OCI-LY3 (cell line): Measurements from ENCODE around the gene CYP1A2.

ENCODE experiments used
- H2AFZ ChIP-seq: fragments of 200-600, 300-600 bp; shearing (Covaris generic); 2 replicates; pipeline ENCODE4 v1.6.0; 2014; ENCODE audit warnings: antibody characterized with exemption, low read depth, low read length
- H3K27ac ChIP-seq: fragments of 200-600, 300-600 bp; sonication (generic); 2 replicates; pipeline ENCODE4 v1.5.1; 2014; ENCODE audit warnings: mild to moderate bottlenecking, low read length, moderate library complexity, mixed read lengths
- H3K27me3 ChIP-seq: fragments of 200-600, 300-600 bp; sonication (generic); 2 replicates; pipeline ENCODE4 v1.6.1; 2014; ENCODE audit warnings: low read depth, low read length, mixed read lengths
- H3K36me3 ChIP-seq: fragments of 200-600, 300-600 bp; sonication (generic); replicated peaks from 2 replicates; pipeline ENCODE3; 2014; ENCODE audit warnings: low read depth, low read length, mixed read lengths
- H3K4me1 ChIP-seq: fragments of 300-600, 200-600 bp; sonication (generic); 2 replicates; pipeline ENCODE4 v1.6.1; 2014; ENCODE audit warnings: low read length, mixed read lengths
- H3K4me2 ChIP-seq: fragments of 200-600, 300-600 bp; sonication (generic); 2 replicates; pipeline ENCODE4 v1.6.1; 2014; ENCODE audit warnings: low read length, mixed read lengths
- H3K4me3 ChIP-seq: fragments of 300-600, 200-600 bp; sonication (generic); 2 replicates; pipeline ENCODE4 v1.5.1; 2014; ENCODE audit warnings: antibody characterized with exemption, mild to moderate bottlenecking, low read length, moderate library complexity
- H3K79me2 ChIP-seq: fragments of 300-600, 200-600 bp; shearing (Covaris generic); 2 replicates; pipeline ENCODE4 v1.6.1; 2014; ENCODE audit warnings: mild to moderate bottlenecking, low read length, mixed read lengths
- H3K9ac ChIP-seq: fragments of 300-600, 200-600 bp; shearing (Covaris generic); 2 replicates; pipeline ENCODE4 v1.6.0; 2014; ENCODE audit warnings: mild to moderate bottlenecking, low read length, moderate library complexity
- H3K9me3 ChIP-seq: fragments of 200-600, 300-600 bp; shearing (Covaris generic); 2 replicates; pipeline ENCODE4 v1.6.1; 2014; ENCODE audit warnings: low read length, mixed read lengths; ENCODE audit not compliant: insufficient read depth
- H4K20me1 ChIP-seq: fragments of 200-600, 300-600 bp; sonication (generic); 2 replicates; pipeline ENCODE4 v1.6.1; 2016; ENCODE audit warnings: low read length, mixed read lengths; ENCODE audit not compliant: insufficient read depth
- CTCF ChIP-seq: fragments of 200-600, 300-600 bp; sonication (generic); IDR thresholded peaks from 2 replicates; pipeline ENCODE4 v1.5.1; 2014; ENCODE audit warnings: antibody characterized with exemption, low read length, low read depth
- EZH2phosphoT487 ChIP-seq: fragments of 200-600 bp; shearing (Covaris generic); IDR thresholded peaks from 2 replicates; pipeline ENCODE4 v1.6.1; 2018; ENCODE audit warnings: antibody characterized with exemption, mixed run types, low read depth

The CYP1A2 gene

GRCh38 chr15:74773731-74774252 lies 25.1 kb downstream of the CYP1A2 start:
- Histone ChIP-seq H3K36me3 (peaks cover 2% of the 10 kb centered on the region), H2AFZ (no peak overlapping the region), H3K4me2 (peak overlapping the region; percentile 62), H3K4me3 (no peak overlapping the region), H3K9ac (peak overlapping the region; percentile 87), H3K27me3 (no peaks in the 10 kb centered on the region), H3K9me3 (no peaks in the 10 kb centered on the region), H3K79me2 (peaks cover 48% of the 10 kb centered on the region), H4K20me1 (no peaks in the 10 kb centered on the region), H3K27ac (peak overlapping the region; percentile 97), H3K4me1 (peaks cover 83% of the 10 kb centered on the region)
- no peak for TF ChIP-seq EZH2phosphoT487
- no peak for TF ChIP-seq CTCF

- peak overlapping the region; percentile 97 for H3K27ac ChIP-seq
- peaks cover 61% of the 10 kb centered on the region for H3K79me2 ChIP-seq
- TF ChIP-seq CTCF = no peak
- H3K9ac ChIP-seq = peak overlapping the region; percentile 87
- no peaks in the 10 kb centered on the region for H3K27me3 ChIP-seq
- H3K4me2 ChIP-seq = peak overlapping the region; percentile 62
- peak overlapping the region; percentile 27 for H3K4me3 ChIP-seq
- no peaks in the 10 kb centered on the region for H3K9me3 ChIP-seq
- no peaks in the 10 kb centered on the region for H4K20me1 ChIP-seq
- H3K36me3 ChIP-seq = peaks cover 10% of the 10 kb centered on the region
- no peak overlapping the region for H2AFZ ChIP-seq
- peaks cover 96% of the 10 kb centered on the region for H3K4me1 ChIP-seq
Observed at GRCh38 chr15:74775132-74775562, 26.5 kb downstream of the CYP1A2 start.

- peaks cover 98% of the 10 kb centered on the region for H3K4me1 ChIP-seq
- H3K27me3 ChIP-seq = no peaks in the 10 kb centered on the region
- peak overlapping the region; percentile 62 for H3K4me2 ChIP-seq
- peak overlapping the region; percentile 97 for H3K27ac ChIP-seq
- peaks cover 69% of the 10 kb centered on the region for H3K79me2 ChIP-seq
- H3K9ac ChIP-seq = peak overlapping the region; percentile 87
- H3K4me3 ChIP-seq = no peak overlapping the region
- peaks cover 10% of the 10 kb centered on the region for H3K36me3 ChIP-seq
- no peaks in the 10 kb centered on the region for H4K20me1 ChIP-seq
- H2AFZ ChIP-seq = no peak overlapping the region
- no peak for TF ChIP-seq EZH2phosphoT487
- no peak for TF ChIP-seq CTCF
- H3K9me3 ChIP-seq = no peaks in the 10 kb centered on the region
Observed at GRCh38 chr15:74775894-74776293, 27.2 kb downstream of the CYP1A2 start.

- TF ChIP-seq CTCF (no peak), EZH2phosphoT487 (no peak)
- H3K4me3 ChIP-seq = peak overlapping the region; percentile 50
- H2AFZ ChIP-seq = no peak overlapping the region
- H4K20me1 ChIP-seq = no peaks in the 10 kb centered on the region
- H3K27ac ChIP-seq = peak overlapping the region; percentile 97
- peaks cover 74% of the 10 kb centered on the region for H3K79me2 ChIP-seq
- H3K9me3 ChIP-seq = no peaks in the 10 kb centered on the region
- peak overlapping the region; percentile 75 for H3K4me2 ChIP-seq
- no peaks in the 10 kb centered on the region for H3K27me3 ChIP-seq
- peaks cover 92% of the 10 kb centered on the region for H3K4me1 ChIP-seq
- peaks cover 10% of the 10 kb centered on the region for H3K36me3 ChIP-seq
- peak overlapping the region; percentile 87 for H3K9ac ChIP-seq
Observed at GRCh38 chr15:74776821-74777768, 28.4 kb downstream of the CYP1A2 start.
